OCI-LY7 (cell line): ENCODE results near the gene ANKDD1B. TPM values are rescaled to one million over a fixed set of nuclear protein-coding genes. Genes with fewer than 3 reads are reported as not detected.

Experiments
- small RNA-seq: library from RNA; depleted of rRNA; stranded (forward); fragments of <200 nt; gene quantifications from one replicate; pipeline ENCODE3, GENCODE V24; 2014
- total RNA-seq, 2 experiments: library from RNA; depleted of rRNA in 1 of 2; stranded (reverse); fragments of >200 nt in 1 of 2; shearing (Covaris generic) in 1 of 2; gene quantifications; 2 replicates each; pipeline ENCODE4 v1.2.3, GENCODE V29; 2014 to 2022

ANKDD1B gene
- total RNA-seq, 2 experiments from 2014 or later, result not detected

Small RNAs within 50 kb of the gene (small RNA-seq; reads per million reads assigned to genes)
- gene RNU6-680P, result not detected

Other genes with a start within 250 kb of the ANKDD1B start
- gene CERT1, start 99.8 kb upstream of the ANKDD1B start, total RNA-seq (2014; rRNA removed; shearing (Covaris generic)), result 13.3 and 16.1 TPM in 2 replicates
- gene CERT1, start 99.8 kb upstream of the ANKDD1B start, total RNA-seq (2022), result 29.9 and 33.6 TPM in 2 replicates
- 16.0 and 20.1 TPM in 2 replicates for gene POLK, start 99.6 kb upstream of the ANKDD1B start, total RNA-seq (2014; rRNA removed; shearing (Covaris generic))
- 29.5 and 30.0 TPM in 2 replicates for gene POLK, start 99.6 kb upstream of the ANKDD1B start, total RNA-seq (2022)
- 10.7 and 20.5 TPM in 2 replicates for gene POC5, start 106.0 kb downstream of the ANKDD1B start, total RNA-seq (2014; rRNA removed; shearing (Covaris generic))
- gene POC5, start 106.0 kb downstream of the ANKDD1B start, total RNA-seq (2022), result 27.2 and 29.4 TPM in 2 replicates